ENCODE data around the gene TWF2. TPM values are rescaled to one million over a fixed set of nuclear protein-coding genes. Genes with fewer than 3 reads are reported as not detected.

The TWF2 gene
- total and polyA plus RNA-seq, 2 of the 13 experiments (the other 11 are each of a cell fraction or from before 2014, with no cell fraction given) = 45.5 to 108 TPM

GRCh38 chr3:52286777-52287110 lies 47.8 kb upstream of the TWF2 start:
- FAIRE-seq = peak; percentile 53
- H2AFZ ChIP-seq (ENCODE audit: low read length) = no peak overlapping the region
- CTCF ChIA-PET (ENCODE audit: low intra/inter-chr PET ratio, low total read pairs) = no interaction called here
- TF ChIP-seq ZSCAN29 (CRISPR knock-in tag; conservative IDR thresholded peaks at IDR 0.05) (no peak), KLF6 (CRISPR knock-in tag; IDR thresholded peaks at IDR 0.05) (no peak), ARNT2 (CRISPR knock-in tag; IDR thresholded peaks at IDR 0.05; ENCODE audit: low read depth) (0 out of 2 replicates have a peak, but pooled peaks have one; percentile 13), ZMYM3 (CRISPR knock-in tag; IDR thresholded peaks at IDR 0.05) (no peak), MLLT10 (CRISPR knock-in tag; IDR thresholded peaks at IDR 0.05) (no peak), HES4 (CRISPR knock-in tag; IDR thresholded peaks at IDR 0.05; ENCODE audit: borderline replicate concordance) (no peak), ELK4 (CRISPR knock-in tag; IDR thresholded peaks at IDR 0.05; ENCODE audit: borderline replicate concordance) (no peak), ZBTB20 (CRISPR knock-in tag; IDR thresholded peaks at IDR 0.05; ENCODE audit: borderline replicate concordance, low read depth) (no peak; the same call in 1 of the 2 replicates), SAP130 (CRISPR knock-in tag; IDR thresholded peaks at IDR 0.05; ENCODE audit: low read depth) (peak; percentile 12; the same call in 1 of the 2 replicates), KDM5A (IDR thresholded peaks at IDR 0.05; ENCODE audit: borderline replicate concordance, low read length) (no peak), KDM3A (CRISPR knock-in tag; IDR thresholded peaks at IDR 0.05; ENCODE audit: low read depth) (no peak), DMTF1 (CRISPR knock-in tag; IDR thresholded peaks at IDR 0.05) (no peak), BHLHE40 (IDR thresholded peaks at IDR 0.05; ENCODE audit: low read length) (no peak), YEATS4 (CRISPR knock-in tag; IDR thresholded peaks at IDR 0.05; ENCODE audit: borderline replicate concordance) (no peak), TGIF2 (CRISPR knock-in tag; IDR thresholded peaks at IDR 0.05) (no peak), ZNF563 (CRISPR knock-in tag; IDR thresholded peaks at IDR 0.05) (0 out of 2 replicates have a peak, but pooled peaks have one; percentile 14), FOXA1 (IDR thresholded peaks at IDR 0.05) (no peak), FOXA1 (CRISPR knock-in tag; IDR thresholded peaks at IDR 0.05) (no peak), NR2F6 (IDR thresholded peaks at IDR 0.05) (0 out of 2 replicates have a peak, but pooled peaks have one; percentile 19), NR2F6 (CRISPR knock-in tag; IDR thresholded peaks at IDR 0.05) (no peak), MNT (IDR thresholded peaks at IDR 0.05) (no peak), ZNF607 (CRISPR knock-in tag; IDR thresholded peaks at IDR 0.05; ENCODE audit: borderline replicate concordance) (no peak), NFE2L2 (IDR thresholded peaks at IDR 0.05; ENCODE audit: low read length) (no peak)

More at GRCh38 chr3:52286777-52287110, 47.8 kb upstream of the TWF2 start:
- no peaks in the 10 kb centered on the region; a peak in 1 of 5 replicates for H3K27me3 ChIP-seq (ENCODE audit: control insufficient read depth in 1 of 2, insufficient read depth in 2 of 2, low read length in 2 of 2)
- peak overlapping the region; percentile 99 for H3K9ac ChIP-seq (ENCODE audit: insufficient read depth, low read depth, low read length)
- BruUV-seq (replicated peaks) = no TSS peak
- intact Hi-C loops (cut with micrococcal nuclease; ENCODE audit: unreplicated experiment) = loop anchor here (5.0 to 10.0 kb wide), 2 partner anchors 49 to 472 kb away; partner anchors contain the start of gene TWF2
- H3K4me3 ChIP-seq (replicated peaks in 1 of 3; ENCODE audit: insufficient read depth in 1 of 3, low read depth in 2 of 3, low read length in 3 of 3) = peak overlapping the region; percentile 77 to 97 (median 90)
- peak overlapping the region; percentile 96 for H3K27ac ChIP-seq (ENCODE audit: extremely low read length, insufficient read depth, low read length)
- peak overlapping the region; percentile 97 for H3K4me2 ChIP-seq (ENCODE audit: low read depth, low read length)
- peaks cover 0 to 2% of the 10 kb centered on the region in 2 experiments; a peak in 2 of 5 replicates for H3K36me3 ChIP-seq (replicated peaks in 1 of 2; ENCODE audit: control insufficient read depth in 1 of 2, insufficient read depth in 2 of 2, low read length in 2 of 2)
- DNase-seq (ENCODE audit: low spot score) (peak; percentile 61), ATAC-seq (no peak)
- in situ Hi-C loops (cut with HindIII; ENCODE audit: extremely low pct_ligation_motif_present, low pct_unique_long_range_greater_than_20kb) = no loop called here
- H4K20me1 ChIP-seq (ENCODE audit: insufficient read depth, low read length) = peaks cover 3% of the 10 kb centered on the region
- POLR2A ChIA-PET = interaction anchor here (1.2 to 9.0 kb wide), 9 partner anchors 9 to 132 kb away, joined by 3 to 165 read pairs (median 5); partner anchors contain the start of genes POC1A, PPM1M, TWF2 and WDR82
- 11% methylated on average over 8 of the region's 8 CpGs for WGBS (ENCODE audit: low lambda C conversion rate)
- H3K9me3 ChIP-seq (ENCODE audit: low read length) = no peaks in the 10 kb centered on the region
- peaks cover 23% of the 10 kb centered on the region for H3K79me2 ChIP-seq (ENCODE audit: insufficient read depth, low read length)
- H3K4me1 ChIP-seq (ENCODE audit: insufficient read depth, low read length) = peaks cover 78% of the 10 kb centered on the region
